Activated CD8-positive, alpha-beta memory T cell treated with anti-CD3 and anti-CD28 coated beads for 4 hours (primary cell): Measurements from ENCODE around the gene COG4.
"Not testable (repeated sequence)": the region's sequence is repeated elsewhere in the genome, so short reads cannot be mapped to it uniquely, and the experiment has no call there.

Source experiments
- DNase-seq, 2 donors: peaks; one replicate each; pipeline ENCODE4 v3.0.0-alpha.2; 2020; ENCODE audit warnings: low read depth in 2 of 2

COG4 gene

GRCh38 chr16:70527315-70527996, 4.1 kb upstream of the COG4 start:
- DNase-seq = no peak

- DNase-seq = no peak
Observed at GRCh38 chr16:70526403-70526802, 3.0 kb upstream of the COG4 start.

DNA sequence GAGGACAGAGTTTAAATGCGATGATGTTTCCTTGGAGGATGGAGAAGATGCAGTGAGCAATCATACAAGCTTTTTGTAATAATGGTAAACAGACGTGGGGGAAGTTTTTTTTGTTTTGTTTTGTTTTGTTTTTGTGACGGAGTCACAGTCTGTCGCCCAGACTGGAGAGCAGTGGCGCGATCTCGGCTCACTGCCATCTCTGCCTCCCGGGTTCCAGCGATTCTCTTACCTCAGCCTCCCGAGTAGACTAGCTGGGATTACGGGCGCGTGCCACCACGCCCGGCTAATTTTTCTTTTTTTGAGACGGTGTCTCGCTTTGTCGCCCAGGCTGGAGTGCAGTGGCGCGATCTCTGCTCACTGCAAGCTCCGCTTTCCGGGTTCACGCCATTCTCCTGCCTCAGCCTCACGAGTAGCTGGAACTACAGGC, 1.1 kb upstream of the COG4 start:
- DNase-seq = not testable (repeated sequence)

DNA sequence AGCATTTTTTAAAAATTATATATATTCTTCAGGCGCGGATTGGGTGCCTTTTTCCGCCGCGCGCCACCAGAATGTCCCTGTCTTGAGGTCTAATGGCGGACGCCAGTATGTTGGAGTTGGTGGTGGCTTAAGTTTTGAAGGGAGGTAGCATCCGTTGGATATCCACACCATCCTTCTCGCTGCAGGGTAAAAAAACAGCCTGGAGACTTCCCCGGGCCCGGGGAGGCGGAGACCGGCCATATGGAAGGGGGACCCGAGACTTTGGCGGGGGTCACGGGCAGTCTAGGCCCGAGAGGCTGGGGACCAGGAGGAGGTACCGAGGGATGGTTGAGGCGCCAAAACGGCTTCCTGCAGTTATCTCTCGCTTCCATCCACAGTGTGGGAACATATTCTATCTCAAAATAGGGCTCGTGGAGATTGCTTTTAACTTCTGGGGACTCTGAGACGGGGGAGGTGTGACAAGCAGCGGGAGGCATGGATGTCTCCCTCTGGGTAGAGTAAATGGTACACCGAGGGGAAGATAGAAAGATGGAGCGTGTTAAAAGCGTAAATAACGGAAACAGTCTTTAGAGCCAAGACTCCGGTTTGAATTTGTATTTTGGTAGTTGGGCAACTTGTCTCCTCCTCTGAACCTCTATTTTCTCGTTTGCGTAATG, 517 bp upstream of the COG4 start, which contains the start of gene SF3B3:
Gene SF3B3 (plus strand): TSS at position 74 of the 656 bp plus-strand sequence. CDS start 2,841 bp downstream, outside the sequence.
- DNase-seq = peak in 1 of 2 donors; percentile 43

- DNase-seq = no peak
Observed at GRCh38 chr16:70522216-70523075, 908 bp downstream of the COG4 start.

- DNase-seq = no peak
Observed at GRCh38 chr16:70520612-70521297, 2.6 kb downstream of the COG4 start.

GRCh38 chr16:70512456-70512855, 10.9 kb downstream of the COG4 start:
- DNase-seq = no peak

- DNase-seq = no peak
Observed at GRCh38 chr16:70511833-70512232, 11.5 kb downstream of the COG4 start.

- no peak for DNase-seq
Observed at GRCh38 chr16:70510216-70510615, 13.1 kb downstream of the COG4 start.

GRCh38 chr16:70508752-70509151, 14.6 kb downstream of the COG4 start:
- no peak for DNase-seq

GRCh38 chr16:70496513-70496912, 26.8 kb downstream of the COG4 start:
- DNase-seq = no peak

- no peak for DNase-seq
Observed at GRCh38 chr16:70495425-70496182, 27.8 kb downstream of the COG4 start.

GRCh38 chr16:70494777-70495176, 28.6 kb downstream of the COG4 start:
- DNase-seq = no peak

DNA sequence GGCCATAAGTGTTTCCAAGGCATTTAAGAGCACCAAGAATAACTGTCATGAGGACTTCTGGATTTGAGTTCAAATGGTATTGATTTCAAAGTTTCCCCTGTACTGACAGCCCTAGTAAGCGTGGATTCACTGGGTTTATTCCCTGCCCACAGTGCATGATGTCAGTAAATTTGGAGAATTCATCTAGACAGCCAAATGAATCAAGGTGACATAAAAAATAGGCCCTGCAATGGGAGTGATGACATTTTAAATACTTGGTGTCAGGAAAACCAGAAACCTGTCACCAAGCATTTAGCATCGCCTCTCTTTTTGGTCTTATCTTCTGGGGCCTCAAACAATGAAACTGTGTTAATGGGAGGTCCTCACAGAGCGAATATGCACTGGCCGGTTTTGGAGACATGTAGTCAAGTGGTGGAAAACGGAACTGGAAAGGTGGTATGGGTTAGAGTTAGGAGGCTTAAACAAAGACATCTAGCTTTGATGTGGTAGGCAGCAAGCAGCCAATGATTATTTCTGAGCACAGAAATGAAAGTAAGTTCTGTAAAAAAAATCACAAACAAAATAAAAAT, 29.1 kb downstream of the COG4 start:
- DNase-seq = no peak

GRCh38 chr16:70493802-70494201, 29.6 kb downstream of the COG4 start:
- no peak for DNase-seq

DNA sequence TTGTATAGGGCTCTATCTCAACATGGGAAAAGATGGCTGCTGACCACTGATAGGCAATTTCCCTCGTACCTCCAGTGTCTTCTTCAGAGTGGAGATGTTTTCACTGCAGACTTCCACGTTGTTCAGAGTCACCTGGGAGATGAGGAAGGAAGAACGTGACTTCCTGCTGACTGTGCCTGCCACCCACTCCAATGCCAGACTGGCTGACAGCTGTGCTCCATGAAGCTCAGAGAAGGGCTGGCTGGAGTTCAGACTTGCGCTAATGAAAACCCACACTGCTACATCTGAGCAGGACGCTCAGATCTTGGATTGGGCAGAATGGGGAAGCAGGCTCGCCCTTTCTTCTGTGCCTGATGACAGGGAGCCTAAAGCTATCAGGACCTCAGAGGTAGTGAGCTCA, 33.1 kb downstream of the COG4 start:
- no peak for DNase-seq

- no peak for DNase-seq
Observed at GRCh38 chr16:70484867-70485266, 38.5 kb downstream of the COG4 start.

DNA sequence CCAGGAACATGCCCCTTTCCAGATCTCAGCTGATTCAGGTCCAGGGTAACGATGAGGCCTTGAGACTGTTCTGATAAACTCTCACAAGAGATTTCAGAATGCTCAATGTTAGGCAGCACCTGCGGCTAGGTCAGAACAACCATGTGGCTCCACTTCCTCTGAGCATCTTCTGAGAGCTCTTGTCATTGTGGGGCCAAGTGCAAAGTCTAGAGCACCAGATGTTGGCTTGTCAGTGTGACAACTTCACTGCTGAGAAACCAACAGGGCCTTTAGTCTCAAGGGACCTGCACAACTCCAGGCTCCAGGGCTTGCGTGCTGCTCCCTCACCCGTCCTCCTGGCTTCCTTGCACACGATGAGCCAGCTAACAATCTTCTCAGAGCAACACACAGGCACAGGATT, 39.9 kb downstream of the COG4 start:
- DNase-seq = no peak

- DNase-seq = no peak
Observed at GRCh38 chr16:70482624-70483023, 40.7 kb downstream of the COG4 start.

GRCh38 chr16:70481929-70482536, 41.3 kb downstream of the COG4 start:
- DNase-seq = no peak
